HepG2 (cell line): ENCODE results near the gene ZNF227. TPM values are rescaled to one million over a fixed set of nuclear protein-coding genes. Genes with fewer than 3 reads are reported as not detected.

Source experiments
- CCDC6 ChIP-seq: sonication (generic); formaldehyde crosslinking; IDR thresholded peaks from 2 replicates; pipeline ENCODE4 v1.8.1; 2022; ENCODE audit warnings: mild to moderate bottlenecking, missing genetic modification reagents, moderate library complexity
- FOSL2 ChIP-seq: sonication (generic); formaldehyde crosslinking; IDR thresholded peaks from 2 replicates; pipeline ENCODE4 v1.4.0; 2020; ENCODE audit warnings: missing genetic modification reagents
- JUND ChIP-seq: sonication (generic); formaldehyde crosslinking; IDR thresholded peaks from 2 replicates; pipeline ENCODE4 v1.8.0; 2022; ENCODE audit warnings: mild to moderate bottlenecking, missing genetic modification reagents
- KAT8 ChIP-seq: IDR thresholded peaks from 2 replicates; pipeline ENCODE4 v1.6.1; 2016; ENCODE audit warnings: missing genetic modification reagents, missing compliant biosample characterization
- MXD4 ChIP-seq: IDR thresholded peaks from 2 replicates; pipeline ENCODE4 v1.6.1; 2016; ENCODE audit warnings: mild to moderate bottlenecking, missing biosample characterization, missing genetic modification reagents
- PPARG ChIP-seq: conservative IDR thresholded peaks from 2 replicates; pipeline ENCODE4 v1.6.1; 2016; ENCODE audit warnings: missing biosample characterization, missing genetic modification reagents
- PTBP1 ChIP-seq: fragments of 200-400 bp; formaldehyde crosslinking; IDR thresholded peaks from 2 replicates; pipeline ENCODE4 v1.6.1; 2018; ENCODE audit warnings: low read length, low read depth; ENCODE audit not compliant: poor library complexity, severe bottlenecking
- RAD21 ChIP-seq: fragments of 450-650 bp; formaldehyde crosslinking; IDR thresholded peaks from 2 replicates; pipeline ENCODE4 v1.5.0; 2020; ENCODE audit warnings: mild to moderate bottlenecking
- SMAD9 ChIP-seq: sonication (generic); formaldehyde crosslinking; IDR thresholded peaks from 2 replicates; pipeline ENCODE4 v1.5.1; 2020; ENCODE audit warnings: mild to moderate bottlenecking, missing genetic modification reagents
- SRSF1 ChIP-seq: fragments of 200-400 bp; formaldehyde crosslinking; optimal IDR thresholded peaks from 2 replicates; pipeline ENCODE3; 2017; ENCODE audit warnings: mild to moderate bottlenecking, low read depth, low read length, moderate library complexity
- SRY ChIP-seq: sonication (generic); formaldehyde crosslinking; IDR thresholded peaks from 2 replicates; pipeline ENCODE4 v1.8.0; 2022; ENCODE audit warnings: mild to moderate bottlenecking, missing genetic modification reagents
- TMF1 ChIP-seq: sonication (generic); formaldehyde crosslinking; IDR thresholded peaks from 2 replicates; pipeline ENCODE4 v1.8.1; 2022; ENCODE audit warnings: low read depth, missing genetic modification reagents
- YEATS4 ChIP-seq: sonication (generic); formaldehyde crosslinking; IDR thresholded peaks from 2 replicates; pipeline ENCODE4 v1.4.0; 2020; ENCODE audit warnings: missing genetic modification reagents, borderline replicate concordance
- YY1 ChIP-seq: IDR thresholded peaks from 2 replicates; pipeline ENCODE4 v1.6.1; 2011; ENCODE audit warnings: low read length, low read depth, moderate library complexity, mild to moderate bottlenecking; ENCODE audit not compliant: insufficient read depth, insufficient replicate concordance
- ZBTB38 ChIP-seq: sonication (generic); formaldehyde crosslinking; IDR thresholded peaks from 2 replicates; pipeline ENCODE4 v1.5.1; 2020; ENCODE audit warnings: mild to moderate bottlenecking, missing genetic modification reagents
- ZFP1 ChIP-seq: IDR thresholded peaks from 2 replicates; pipeline ENCODE4 v1.6.1; 2016
- ZFP41 ChIP-seq: sonication (generic); formaldehyde crosslinking; IDR thresholded peaks from 2 replicates; pipeline ENCODE4 v1.4.0; 2020; ENCODE audit warnings: mild to moderate bottlenecking, missing genetic modification reagents, borderline replicate concordance
- ZNF317 ChIP-seq: sonication (generic); formaldehyde crosslinking; IDR thresholded peaks from 2 replicates; pipeline ENCODE4 v1.5.0; 2020; ENCODE audit warnings: mild to moderate bottlenecking, missing genetic modification reagents
- ZNF678 ChIP-seq: sonication (generic); formaldehyde crosslinking; IDR thresholded peaks from 2 replicates; pipeline ENCODE4 v1.4.0; 2020; ENCODE audit warnings: mild to moderate bottlenecking, missing genetic modification reagents
- ZNF7 ChIP-seq: IDR thresholded peaks from 2 replicates; pipeline ENCODE4 v1.6.1; 2016; ENCODE audit warnings: missing biosample characterization, missing genetic modification reagents
- polyA plus RNA-seq, 8 experiments: library from polyadenylated mRNA; depleted of rRNA in 3 of 8; stranded (reverse) in 7 of 8; unstranded in 1 of 8; fragments of >200 nt; fragmentation: Illumina TruSeq in 4 of 8; extraction: Trizol in 4 of 8; gene quantifications; 2 replicates each; pipeline versions ENCODE4 v1.2.1 to v1.2.3, GENCODE V29; 2011 to 2016; ENCODE audit warnings: low read depth in 4 of 8, missing spikeins in 1 of 8, mixed read lengths in 1 of 8; ENCODE audit not compliant: insufficient read depth in 1 of 8
- total RNA-seq, 5 experiments: library from RNA; depleted of rRNA; stranded (reverse); fragments of >200 nt; fragmentation: Illumina TruSeq; extraction: Trizol; gene quantifications; 2 replicates each; pipeline ENCODE4 v1.2.3, GENCODE V29; 2016; ENCODE audit warnings: low read depth in 1 of 5
- TF ChIP-seq, protein P1 (sequence below): sonication (generic); formaldehyde crosslinking; IDR thresholded peaks from 2 replicates; pipeline ENCODE4 v1.4.0; 2020; ENCODE audit warnings: missing genetic modification reagents, borderline replicate concordance
- TF ChIP-seq, protein P2 (sequence below): sonication (generic); formaldehyde crosslinking; IDR thresholded peaks from 2 replicates; pipeline ENCODE4 v1.4.0; 2020; ENCODE audit warnings: missing genetic modification reagents
- TF ChIP-seq, protein P3 (sequence below): sonication (generic); formaldehyde crosslinking; IDR thresholded peaks from 2 replicates; pipeline ENCODE4 v1.5.0; 2020; ENCODE audit warnings: missing genetic modification reagents
- TF ChIP-seq, protein P4 (sequence below): sonication (generic); formaldehyde crosslinking; IDR thresholded peaks from 2 replicates; pipeline ENCODE4 v1.8.0; 2022; ENCODE audit warnings: mild to moderate bottlenecking, missing genetic modification reagents, moderate library complexity

ZNF227 gene
- total and polyA plus RNA-seq, 2 of the 13 experiments (the other 11 are each of a cell fraction or from before 2014, with no cell fraction given), result 3.1 to 16.8 TPM

DNA sequence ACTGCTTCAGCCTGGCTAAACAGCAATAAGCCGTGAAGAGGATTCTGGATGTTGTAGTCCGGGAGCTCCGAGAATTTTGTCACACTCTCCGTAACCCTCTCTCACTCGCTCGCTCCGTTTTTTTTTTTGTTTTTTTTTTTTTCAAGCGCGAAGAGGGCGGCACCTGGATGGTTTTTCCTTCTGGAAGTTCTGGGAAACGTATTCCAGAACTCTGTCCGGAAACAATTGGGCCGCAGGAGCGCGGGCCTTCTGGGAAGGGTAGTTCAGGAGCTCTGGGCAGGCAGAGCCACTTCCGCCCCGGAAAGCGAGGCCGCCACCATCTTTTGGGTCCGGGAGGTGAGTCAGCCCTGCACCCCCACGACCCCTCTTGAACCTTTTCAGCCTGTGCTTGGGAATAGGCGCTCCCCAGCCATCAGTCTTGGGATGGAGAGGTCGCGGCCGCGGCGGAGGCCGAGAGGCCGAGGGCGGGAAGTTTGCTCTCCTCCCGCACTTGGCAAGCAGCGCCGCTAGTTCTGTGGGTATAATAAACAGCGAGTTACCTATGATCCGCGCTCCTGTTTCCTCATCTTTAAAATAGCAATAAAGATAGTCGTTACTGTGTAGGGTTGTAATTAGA is at the start of gene ZNF227 (continued):
- TF ChIP-seq, protein P1, sequence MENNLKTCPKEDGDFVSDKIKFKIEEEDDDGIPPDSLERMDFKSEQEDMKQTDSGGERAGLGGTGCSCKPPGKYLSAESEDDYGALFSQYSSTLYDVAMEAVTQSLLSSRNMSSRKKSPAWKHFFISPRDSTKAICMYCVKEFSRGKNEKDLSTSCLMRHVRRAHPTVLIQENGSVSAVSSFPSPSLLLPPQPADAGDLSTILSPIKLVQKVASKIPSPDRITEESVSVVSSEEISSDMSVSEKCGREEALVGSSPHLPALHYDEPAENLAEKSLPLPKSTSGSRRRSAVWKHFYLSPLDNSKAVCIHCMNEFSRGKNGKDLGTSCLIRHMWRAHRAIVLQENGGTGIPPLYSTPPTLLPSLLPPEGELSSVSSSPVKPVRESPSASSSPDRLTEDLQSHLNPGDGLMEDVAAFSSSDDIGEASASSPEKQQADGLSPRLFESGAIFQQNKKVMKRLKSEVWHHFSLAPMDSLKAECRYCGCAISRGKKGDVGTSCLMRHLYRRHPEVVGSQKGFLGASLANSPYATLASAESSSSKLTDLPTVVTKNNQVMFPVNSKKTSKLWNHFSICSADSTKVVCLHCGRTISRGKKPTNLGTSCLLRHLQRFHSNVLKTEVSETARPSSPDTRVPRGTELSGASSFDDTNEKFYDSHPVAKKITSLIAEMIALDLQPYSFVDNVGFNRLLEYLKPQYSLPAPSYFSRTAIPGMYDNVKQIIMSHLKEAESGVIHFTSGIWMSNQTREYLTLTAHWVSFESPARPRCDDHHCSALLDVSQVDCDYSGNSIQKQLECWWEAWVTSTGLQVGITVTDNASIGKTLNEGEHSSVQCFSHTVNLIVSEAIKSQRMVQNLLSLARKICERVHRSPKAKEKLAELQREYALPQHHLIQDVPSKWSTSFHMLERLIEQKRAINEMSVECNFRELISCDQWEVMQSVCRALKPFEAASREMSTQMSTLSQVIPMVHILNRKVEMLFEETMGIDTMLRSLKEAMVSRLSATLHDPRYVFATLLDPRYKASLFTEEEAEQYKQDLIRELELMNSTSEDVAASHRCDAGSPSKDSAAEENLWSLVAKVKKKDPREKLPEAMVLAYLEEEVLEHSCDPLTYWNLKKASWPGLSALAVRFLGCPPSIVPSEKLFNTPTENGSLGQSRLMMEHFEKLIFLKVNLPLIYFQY (CRISPR knock-in tag), result peak; percentile 90; the same call in 1 of the 2 replicates
- TF ChIP-seq SRY, result peak; percentile 69
- TF ChIP-seq YY1, result peak; percentile 88
- TF ChIP-seq, protein P2, sequence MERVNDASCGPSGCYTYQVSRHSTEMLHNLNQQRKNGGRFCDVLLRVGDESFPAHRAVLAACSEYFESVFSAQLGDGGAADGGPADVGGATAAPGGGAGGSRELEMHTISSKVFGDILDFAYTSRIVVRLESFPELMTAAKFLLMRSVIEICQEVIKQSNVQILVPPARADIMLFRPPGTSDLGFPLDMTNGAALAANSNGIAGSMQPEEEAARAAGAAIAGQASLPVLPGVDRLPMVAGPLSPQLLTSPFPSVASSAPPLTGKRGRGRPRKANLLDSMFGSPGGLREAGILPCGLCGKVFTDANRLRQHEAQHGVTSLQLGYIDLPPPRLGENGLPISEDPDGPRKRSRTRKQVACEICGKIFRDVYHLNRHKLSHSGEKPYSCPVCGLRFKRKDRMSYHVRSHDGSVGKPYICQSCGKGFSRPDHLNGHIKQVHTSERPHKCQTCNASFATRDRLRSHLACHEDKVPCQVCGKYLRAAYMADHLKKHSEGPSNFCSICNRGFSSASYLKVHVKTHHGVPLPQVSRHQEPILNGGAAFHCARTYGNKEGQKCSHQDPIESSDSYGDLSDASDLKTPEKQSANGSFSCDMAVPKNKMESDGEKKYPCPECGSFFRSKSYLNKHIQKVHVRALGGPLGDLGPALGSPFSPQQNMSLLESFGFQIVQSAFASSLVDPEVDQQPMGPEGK (CRISPR knock-in tag), result peak; percentile 68
- TF ChIP-seq JUND (CRISPR knock-in tag), result peak; percentile 78
- no peak for TF ChIP-seq CCDC6 (CRISPR knock-in tag)
- peak; percentile 89 for TF ChIP-seq KAT8 (CRISPR knock-in tag)
- peak; percentile 17; the same call in 1 of the 2 replicates for TF ChIP-seq PPARG (CRISPR knock-in tag)
- TF ChIP-seq PTBP1, result peak; percentile 28
- TF ChIP-seq MXD4 (CRISPR knock-in tag), result 0 out of 2 replicates have a peak, but pooled peaks have one; percentile 19
- TF ChIP-seq, protein P3, sequence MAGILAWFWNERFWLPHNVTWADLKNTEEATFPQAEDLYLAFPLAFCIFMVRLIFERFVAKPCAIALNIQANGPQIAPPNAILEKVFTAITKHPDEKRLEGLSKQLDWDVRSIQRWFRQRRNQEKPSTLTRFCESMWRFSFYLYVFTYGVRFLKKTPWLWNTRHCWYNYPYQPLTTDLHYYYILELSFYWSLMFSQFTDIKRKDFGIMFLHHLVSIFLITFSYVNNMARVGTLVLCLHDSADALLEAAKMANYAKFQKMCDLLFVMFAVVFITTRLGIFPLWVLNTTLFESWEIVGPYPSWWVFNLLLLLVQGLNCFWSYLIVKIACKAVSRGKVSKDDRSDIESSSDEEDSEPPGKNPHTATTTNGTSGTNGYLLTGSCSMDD, result no peak
- TF ChIP-seq ZNF7, result 0 out of 2 replicates have a peak, but pooled peaks have one; percentile 15
- no peak for TF ChIP-seq ZFP1 (CRISPR knock-in tag)
- no peak for TF ChIP-seq ZFP41 (CRISPR knock-in tag)
- 0 out of 2 replicates have a peak, but pooled peaks have one; percentile 60 for TF ChIP-seq SMAD9 (CRISPR knock-in tag)
- TF ChIP-seq, protein P4, sequence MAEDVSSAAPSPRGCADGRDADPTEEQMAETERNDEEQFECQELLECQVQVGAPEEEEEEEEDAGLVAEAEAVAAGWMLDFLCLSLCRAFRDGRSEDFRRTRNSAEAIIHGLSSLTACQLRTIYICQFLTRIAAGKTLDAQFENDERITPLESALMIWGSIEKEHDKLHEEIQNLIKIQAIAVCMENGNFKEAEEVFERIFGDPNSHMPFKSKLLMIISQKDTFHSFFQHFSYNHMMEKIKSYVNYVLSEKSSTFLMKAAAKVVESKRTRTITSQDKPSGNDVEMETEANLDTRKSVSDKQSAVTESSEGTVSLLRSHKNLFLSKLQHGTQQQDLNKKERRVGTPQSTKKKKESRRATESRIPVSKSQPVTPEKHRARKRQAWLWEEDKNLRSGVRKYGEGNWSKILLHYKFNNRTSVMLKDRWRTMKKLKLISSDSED, result no peak
- no peak for TF ChIP-seq ZNF678
- TF ChIP-seq ZNF317 (CRISPR knock-in tag), result peak; percentile 61; the same call in 1 of the 2 replicates
- no peak for TF ChIP-seq RAD21 (CRISPR knock-in tag)
- peak; percentile 90 for TF ChIP-seq FOSL2 (CRISPR knock-in tag)
- TF ChIP-seq TMF1 (CRISPR knock-in tag), result no peak
- TF ChIP-seq YEATS4, result no peak
- TF ChIP-seq ZBTB38 (CRISPR knock-in tag), result peak; percentile 50; the same call in 1 of the 2 replicates
- TF ChIP-seq SRSF1, result peak; percentile 44
